NCI-H82 treated with DMSO at 0.1 percent for 48 hours (cell line): ENCODE measurements around the gene NPAS4.
"Not testable (repeated sequence)": the region's sequence is repeated elsewhere in the genome, so short reads cannot be mapped to it uniquely, and the experiment has no call there.

Experiments used
- DNase-seq: peaks from one replicate; lab custom pipeline; 2025; ENCODE audit not compliant: unreplicated experiment; lab: John Stamatoyannopoulos, UW

Gene NPAS4

GRCh38 chr11:66417000-66417399, 3.8 kb upstream of the NPAS4 start:
- DNase-seq = no peak

- DNase-seq = no peak
Measured at GRCh38 chr11:66418168-66418985, 2.5 kb upstream of the NPAS4 start.

GRCh38 chr11:66418986-66419308, 1.9 kb upstream of the NPAS4 start:
- no peak for DNase-seq

- DNase-seq = peak; percentile 14
Measured at GRCh38 chr11:66419825-66420224, 1.0 kb upstream of the NPAS4 start.

- DNase-seq = peak; percentile 16
Measured at GRCh38 chr11:66421492-66422205, 814 bp downstream of the NPAS4 start.

GRCh38 chr11:66426314-66426713, 5.5 kb downstream of the NPAS4 start:
- DNase-seq = no peak

GRCh38 chr11:66428933-66429332, 8.1 kb downstream of the NPAS4 start:
- no peak for DNase-seq

GRCh38 chr11:66429983-66430602, 9.3 kb downstream of the NPAS4 start:
- peak; percentile 29 for DNase-seq

- DNase-seq = not testable (repeated sequence)
Measured at GRCh38 chr11:66431287-66431686, 10.5 kb downstream of the NPAS4 start.

GRCh38 chr11:66431871-66432329, 11.1 kb downstream of the NPAS4 start:
- DNase-seq = not testable (repeated sequence)

- no peak for DNase-seq
Measured at GRCh38 chr11:66432597-66432996, 11.8 kb downstream of the NPAS4 start.

GRCh38 chr11:66437979-66438503, 17.2 kb downstream of the NPAS4 start:
- DNase-seq = no peak

- DNase-seq = peak; percentile 88
Measured at GRCh38 chr11:66438504-66439466, 17.9 kb downstream of the NPAS4 start, which contains the start of gene MRPL11. Gene MRPL11, minus strand, starts transcription at chr11:66438848. Its CDS starts 94 bp downstream, at chr11:66438754.

GRCh38 chr11:66440101-66440939, 19.5 kb downstream of the NPAS4 start:
- not testable (repeated sequence) for DNase-seq

GRCh38 chr11:66440940-66441282, 20.1 kb downstream of the NPAS4 start:
- not testable (repeated sequence) for DNase-seq

GRCh38 chr11:66443602-66444001, 22.8 kb downstream of the NPAS4 start:
- DNase-seq = no peak

GRCh38 chr11:66447012-66447411, 26.2 kb downstream of the NPAS4 start:
- DNase-seq = no peak

GRCh38 chr11:66448523-66448922, 27.7 kb downstream of the NPAS4 start:
- no peak for DNase-seq

GRCh38 chr11:66450560-66450959, 29.7 kb downstream of the NPAS4 start:
- no peak for DNase-seq

GRCh38 chr11:66451663-66452062, 30.8 kb downstream of the NPAS4 start:
- no peak for DNase-seq
